ENCODE results near the gene BUB3. TPM values are rescaled to one million over a fixed set of nuclear protein-coding genes. Genes with fewer than 3 reads are reported as not detected.

The BUB3 gene
- 12.2 TPM for total RNA-seq

- DNase-seq (ENCODE audit: low spot score in 2 of 2), result peak; percentile 95 to 99
- TF ChIP-seq CTCF (IDR thresholded peaks at IDR 0.05), result peak in 2 of 3 experiments; percentile 5 to 30
- Histone ChIP-seq H3K9me3 (no peaks in the 10 kb centered on the region), H3K27ac (peak within 1 kb of the TSS; percentile 75 to 90), H3K4me1 (peaks cover 8 to 19% of the 10 kb centered on the region in 2 donors), H3K36me3 (peaks cover 8 to 11% of the 10 kb centered on the region in 2 donors), H3K27me3 (peaks cover 16% of the 10 kb centered on the region), H3K4me3 (peak within 1 kb of the TSS; percentile 74 to 92)
- intact Hi-C loops (cut with DNase I), result loop anchor here (1.0 to 10.0 kb wide), 6 partner anchors 17 to 1591 kb away; partner anchors contain the start of genes ACADSB, C10orf88, FAM53B and OAT
Measured at GRCh38 chr10:123154092-123154710, at the start of gene BUB3. Gene BUB3 (plus strand): TSS chr10:123154402. CDS start chr10:123154918, 516 bp downstream.

- H3K4me3 ChIP-seq, result no peak overlapping the region
- H3K27me3 ChIP-seq, result no peaks in the 10 kb centered on the region
- TF ChIP-seq CTCF (IDR thresholded peaks at IDR 0.05), result no peak
- H3K9me3 ChIP-seq, result no peaks in the 10 kb centered on the region
- H3K4me1 ChIP-seq, result no peaks in the 10 kb centered on the region
- intact Hi-C loops (cut with DNase I), result no loop called here
- no peak overlapping the region for H3K27ac ChIP-seq
- H3K36me3 ChIP-seq, result no peaks in the 10 kb centered on the region
- DNase-seq (ENCODE audit: low spot score in 2 of 2), result no peak
Measured at GRCh38 chr10:123109466-123109865, 44.7 kb upstream of the BUB3 start.

- intact Hi-C loops (cut with DNase I), result no loop called here
Measured at GRCh38 chr10:123117644-123118417, 36.4 kb upstream of the BUB3 start.

GRCh38 chr10:123119081-123119480, 35.1 kb upstream of the BUB3 start:
- Histone ChIP-seq H3K36me3 (no peaks in the 10 kb centered on the region), H3K27ac (no peak overlapping the region), H3K4me1 (no peaks in the 10 kb centered on the region), H3K27me3 (no peaks in the 10 kb centered on the region), H3K9me3 (no peaks in the 10 kb centered on the region), H3K4me3 (no peak overlapping the region)
- TF ChIP-seq CTCF (IDR thresholded peaks at IDR 0.05), result no peak
- intact Hi-C loops (cut with DNase I), result no loop called here
- no peak for DNase-seq (ENCODE audit: low spot score in 2 of 2)

More at GRCh38 chr10:123117644-123118417, 36.4 kb upstream of the BUB3 start:
- no peak for DNase-seq (ENCODE audit: low spot score in 2 of 2)
- no peak for TF ChIP-seq CTCF (IDR thresholded peaks at IDR 0.05)
- Histone ChIP-seq H3K4me1 (no peaks in the 10 kb centered on the region), H3K9me3 (no peaks in the 10 kb centered on the region), H3K4me3 (no peak overlapping the region), H3K27ac (no peak overlapping the region), H3K36me3 (no peaks in the 10 kb centered on the region), H3K27me3 (no peaks in the 10 kb centered on the region)

GRCh38 chr10:123126246-123126645, 28.0 kb upstream of the BUB3 start:
- Histone ChIP-seq H3K27me3 (no peaks in the 10 kb centered on the region), H3K4me1 (no peaks in the 10 kb centered on the region), H3K9me3 (no peaks in the 10 kb centered on the region), H3K27ac (no peak overlapping the region), H3K4me3 (no peak overlapping the region), H3K36me3 (no peaks in the 10 kb centered on the region)
- no peak for TF ChIP-seq CTCF (IDR thresholded peaks at IDR 0.05)
- no peak for DNase-seq (ENCODE audit: low spot score in 2 of 2)
- intact Hi-C loops (cut with DNase I), result no loop called here
